Ovary (tissue), 9 donors: ENCODE results near the gene NPHP4. TPM values are rescaled to one million over a fixed set of nuclear protein-coding genes. Genes with fewer than 3 reads are reported as not detected.

Experiments
- DNase-seq, 5 donors: peaks; one replicate each; pipeline ENCODE4 v3.0.0-alpha.2; 2019 to 2020
- H3K27ac ChIP-seq, 2 donors: fragments of 200-600 bp; one replicate each; pipeline versions ENCODE4 v1.5.1 to v1.8.0; 2019 to 2022
- H3K27me3 ChIP-seq: fragments of 200-600 bp; one replicate; pipeline ENCODE4 v1.8.0; 2022
- H3K36me3 ChIP-seq: fragments of 200-600 bp; sonication (generic); one replicate; pipeline ENCODE4 v1.5.1; 2019
- H3K4me1 ChIP-seq: one replicate; pipeline ENCODE4 v1.8.1; 2013; ENCODE audit warnings: mild to moderate bottlenecking, moderate library complexity; ENCODE audit not compliant: insufficient read depth
- H3K4me3 ChIP-seq: fragments of 200-600 bp; sonication (generic); one replicate; pipeline ENCODE4 v1.5.1; 2017
- H3K9me3 ChIP-seq, 2 donors: fragments of 200-600 bp in 1 of 2; sonication (generic) in 1 of 2; one replicate each; pipeline versions ENCODE4 v1.5.1 to v1.8.1; 2013 to 2019; ENCODE audit warnings: mild to moderate bottlenecking in 1 of 2, moderate library complexity in 1 of 2
- CTCF ChIP-seq, 3 donors: fragments of 450-650 bp in 2 of 3; fragments of 200-600 bp in 1 of 3; IDR thresholded peaks; one replicate each; pipeline versions ENCODE4 v1.5.1 to v1.8.0; 2016 to 2022; ENCODE audit warnings: antibody characterized with exemption in 3 of 3, mild to moderate bottlenecking in 1 of 3
- EP300 ChIP-seq: sonication (generic); formaldehyde crosslinking; IDR thresholded peaks from one replicate; pipeline ENCODE4 v1.6.1; 2017; ENCODE audit warnings: antibody characterized with exemption
- POLR2A ChIP-seq: fragments of 450-650 bp; IDR thresholded peaks from one replicate; pipeline ENCODE4 v1.6.1; 2017; ENCODE audit warnings: antibody characterized with exemption, mild to moderate bottlenecking, moderate library complexity
- WGBS, 3 donors: extraction: QIAGEN DNeasy Blood & Tissue Kit in 1 of 3; methylation state at CpG; one replicate each; pipeline versions ENCODE4 v1.1.5 to v1.1.7; 2013 to 2017; 5-methylcytosine and 5-hydroxymethylcytosine counted together
- intact Hi-C, 4 donors: fragments of 100-400 bp; cut with DNase I; formaldehyde crosslinking; loops; one replicate each; pipeline versions ENCODE4 v1.11.0 to v1.15.1; 2022 to 2023
- polyA plus RNA-seq, 2 donors: library from polyadenylated mRNA; stranded (reverse); fragments of 200-250 nt in 1 of 2; fragments of 350-450 nt in 1 of 2; fragmentation: Illumina TruSeq in 1 of 2; extraction: RNeasy Lipid Tissue Mini Kit (QIAGEN cat#74804) in 1 of 2; gene quantifications; one replicate each; pipeline ENCODE4 v1.2.3, GENCODE V29; 2013 to 2014
- total RNA-seq, 7 donors: library from RNA; depleted of rRNA in 2 of 7; stranded (reverse); fragments of >200 nt in 2 of 7; fragmentation: NEBNext Ultra II Directional in 3 of 7; extraction: Animal tissue kit (Norgen Biotek cat#: 25700) in 3 of 7; gene quantifications; one replicate each; pipeline versions ENCODE4 v1.1.0 to v1.2.4, GENCODE V29; 2016 to 2023
- donor health status: DM: no; HTN: no; CAD: no; lungs with moderate emphysema.
- donor health status: DM: no; HTN: no; CAD: no.
- donor health status: Bipolar disorder and iron deficiency.
- donor health status: DM: yes; HTN: yes; CAD: no.
- donor health status: DM: no; HTN: no; CAD: no.
- donor health status: DM: yes; HTN: yes; CAD: no.

The NPHP4 gene
- total and polyA plus RNA-seq, 9 donors = 1.5 to 20.8 (median 10.7) TPM

- no peak overlapping the region for H3K4me3 ChIP-seq
- no peaks in the 10 kb centered on the region for H3K27me3 ChIP-seq
- no peak overlapping the region for H3K27ac ChIP-seq
- no peaks in the 10 kb centered on the region for H3K4me1 ChIP-seq
- no peaks in the 10 kb centered on the region for H3K9me3 ChIP-seq
- no peaks in the 10 kb centered on the region for H3K36me3 ChIP-seq
- DNase-seq = no peak
- WGBS, 3 donors = 79 to 88% (median 80%) methylated on average over 11 of the region's 11 CpGs
- TF ChIP-seq POLR2A = no peak
- no peak for TF ChIP-seq EP300
- TF ChIP-seq CTCF (IDR thresholded peaks at IDR 0.05) = no peak
- intact Hi-C loops = no loop called here
Measured at GRCh38 chr1:5839881-5840550, 152.2 kb downstream of the NPHP4 start.

- no peak for DNase-seq
- Histone ChIP-seq H3K4me3 (no peak overlapping the region), H3K36me3 (no peaks in the 10 kb centered on the region), H3K4me1 (no peaks in the 10 kb centered on the region), H3K9me3 (no peaks in the 10 kb centered on the region), H3K27ac (no peak overlapping the region), H3K27me3 (no peaks in the 10 kb centered on the region)
- TF ChIP-seq CTCF (IDR thresholded peaks at IDR 0.05) = no peak
- TF ChIP-seq EP300 = no peak
- TF ChIP-seq POLR2A = no peak
- WGBS, 3 donors = 68 to 83% (median 76%) methylated on average over 6 of the region's 6 CpGs
- intact Hi-C loops = no loop called here
Measured at GRCh38 chr1:5839161-5839880, 152.9 kb downstream of the NPHP4 start.

DNA sequence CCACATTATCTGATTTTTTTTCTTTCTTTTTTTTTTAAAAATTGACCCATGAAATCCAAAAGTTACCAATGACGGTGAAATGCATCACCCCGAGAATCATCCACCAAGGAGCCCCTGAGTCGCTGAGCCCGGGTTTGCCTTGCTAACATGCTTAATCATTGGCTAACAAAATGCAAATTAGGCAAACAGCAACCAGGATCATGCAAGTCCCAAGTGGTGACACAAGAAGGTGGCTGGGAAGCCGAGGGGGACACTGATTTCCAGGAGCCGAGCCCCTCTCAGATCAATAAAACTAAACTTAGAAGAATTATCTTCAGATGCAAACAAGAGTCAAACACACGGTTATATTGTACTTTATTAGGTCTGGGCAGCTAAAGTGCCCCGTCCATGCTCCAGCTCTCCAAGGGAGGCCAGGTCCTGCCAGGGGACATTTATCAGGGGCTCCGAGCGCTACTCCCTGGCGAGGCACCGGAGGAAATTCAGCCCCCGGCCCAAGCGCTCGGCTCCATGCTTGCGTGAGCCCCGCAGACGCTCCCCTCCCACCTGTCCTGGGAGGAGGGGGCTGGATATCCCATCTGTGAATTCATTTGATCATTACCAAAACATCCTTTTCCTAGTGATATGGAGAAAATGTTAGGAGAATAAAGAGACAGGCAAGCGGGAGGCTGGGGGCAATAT is 154.1 kb downstream of the NPHP4 start:
- Histone ChIP-seq H3K4me1 (no peaks in the 10 kb centered on the region), H3K36me3 (no peaks in the 10 kb centered on the region), H3K4me3 (no peak overlapping the region), H3K27me3 (no peaks in the 10 kb centered on the region), H3K9me3 (no peaks in the 10 kb centered on the region), H3K27ac (no peak overlapping the region)
- TF ChIP-seq POLR2A (no peak), EP300 (no peak), CTCF (IDR thresholded peaks at IDR 0.05) (no peak)
- WGBS, 3 donors = 55 to 70% (median 58%) methylated on average over 19 of the region's 19 CpGs
- DNase-seq = no peak
- intact Hi-C loops = no loop called here

- Histone ChIP-seq H3K27me3 (no peaks in the 10 kb centered on the region), H3K27ac (no peak overlapping the region), H3K9me3 (no peaks in the 10 kb centered on the region), H3K4me1 (no peaks in the 10 kb centered on the region), H3K36me3 (no peaks in the 10 kb centered on the region), H3K4me3 (no peak overlapping the region)
- intact Hi-C loops = no loop called here
- no peak for DNase-seq
- WGBS, 3 donors = 25 to 30% (median 26%) methylated on average over 17 of the region's 17 CpGs
- no peak for TF ChIP-seq POLR2A
- no peak for TF ChIP-seq CTCF (IDR thresholded peaks at IDR 0.05)
- no peak for TF ChIP-seq EP300
Measured at GRCh38 chr1:5836776-5837440, 155.3 kb downstream of the NPHP4 start.
